Glomerular endothelial cell (primary cell): ENCODE data around the gene CLTB. TPM values are rescaled to one million over a fixed set of nuclear protein-coding genes. Genes with fewer than 3 reads are reported as not detected.

ENCODE experiments used
- DNase-seq: peaks from one replicate; pipeline ENCODE4 v3.0.0-alpha.2; 2011; ENCODE audit warnings: low read depth, low spot score; ENCODE audit errors: extremely low read depth
- total RNA-seq: library from RNA; depleted of rRNA; stranded (reverse); fragments of >200 nt; gene quantifications from 2 replicates; pipeline ENCODE4 v1.2.3, GENCODE V29; 2015

CLTB gene
- total RNA-seq, 1 donor from 2014 or later, result 131 TPM

DNA sequence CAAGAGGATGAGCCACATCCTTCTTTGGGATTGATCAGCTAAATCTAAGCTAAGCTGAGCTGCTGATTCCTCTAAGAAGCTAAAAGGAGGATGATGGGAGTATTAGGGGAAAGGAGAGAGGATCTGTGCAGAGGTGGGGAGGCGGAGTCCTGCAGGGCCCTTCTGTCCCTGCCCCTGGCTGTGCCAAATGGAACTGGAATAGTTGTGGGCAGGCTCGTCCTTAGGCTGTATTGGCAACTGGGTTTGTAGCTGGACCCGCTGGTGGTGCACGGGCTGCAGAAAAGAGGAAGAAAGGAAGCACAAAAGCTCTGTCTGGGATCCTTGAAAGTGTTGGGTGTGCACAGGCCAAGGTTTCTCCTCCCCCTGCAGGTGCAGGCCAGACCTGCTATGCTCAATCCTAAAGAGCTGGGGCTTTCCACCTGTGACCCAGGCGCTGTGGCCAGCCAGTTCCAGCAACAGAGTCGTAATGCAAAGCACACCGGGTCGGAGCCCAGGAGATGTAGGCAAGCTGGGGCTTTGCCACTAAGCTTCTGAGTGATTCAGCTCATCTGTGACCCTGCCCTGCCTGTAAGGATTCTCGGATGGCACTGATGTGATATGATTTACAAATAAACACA, 9.8 kb downstream of the CLTB start:
- DNase-seq, result no peak

DNA sequence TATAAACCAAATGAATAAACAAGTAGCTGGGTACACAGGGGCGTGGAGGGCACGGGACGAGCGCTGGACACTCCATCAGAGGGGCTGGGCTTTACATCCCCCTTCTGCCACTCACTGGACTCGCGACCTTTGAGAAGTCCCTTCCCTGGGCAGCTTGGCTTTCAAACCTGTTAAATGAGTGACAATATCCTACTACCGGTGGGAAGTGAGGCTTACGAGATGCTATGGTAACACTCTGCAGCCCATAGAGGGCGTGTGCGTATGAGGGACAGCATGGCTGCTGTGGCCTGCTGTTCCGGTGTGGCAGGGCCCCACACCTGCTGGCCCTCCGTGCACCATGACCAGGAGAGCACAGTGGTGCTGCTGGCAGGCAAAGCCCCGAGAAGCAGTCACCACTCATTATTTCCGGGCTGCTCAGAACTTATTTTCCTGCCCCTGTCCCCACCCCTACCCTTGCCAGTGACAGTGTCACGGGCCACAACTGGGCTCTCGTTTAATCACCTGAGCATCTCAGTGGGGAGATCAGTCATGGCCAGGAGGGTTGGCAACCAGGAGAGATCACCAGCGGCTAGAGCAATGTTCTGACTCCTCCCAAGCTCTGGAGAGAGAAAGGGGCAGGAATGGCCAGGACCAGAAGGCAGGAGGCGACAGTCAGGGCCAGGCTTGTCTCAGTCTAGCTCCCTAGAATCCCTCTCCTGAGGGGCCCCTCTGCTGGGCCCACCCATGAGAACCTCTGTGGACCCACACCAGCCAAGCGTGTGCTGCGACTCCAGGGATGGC, 10.5 kb downstream of the CLTB start:
- no peak for DNase-seq

DNA sequence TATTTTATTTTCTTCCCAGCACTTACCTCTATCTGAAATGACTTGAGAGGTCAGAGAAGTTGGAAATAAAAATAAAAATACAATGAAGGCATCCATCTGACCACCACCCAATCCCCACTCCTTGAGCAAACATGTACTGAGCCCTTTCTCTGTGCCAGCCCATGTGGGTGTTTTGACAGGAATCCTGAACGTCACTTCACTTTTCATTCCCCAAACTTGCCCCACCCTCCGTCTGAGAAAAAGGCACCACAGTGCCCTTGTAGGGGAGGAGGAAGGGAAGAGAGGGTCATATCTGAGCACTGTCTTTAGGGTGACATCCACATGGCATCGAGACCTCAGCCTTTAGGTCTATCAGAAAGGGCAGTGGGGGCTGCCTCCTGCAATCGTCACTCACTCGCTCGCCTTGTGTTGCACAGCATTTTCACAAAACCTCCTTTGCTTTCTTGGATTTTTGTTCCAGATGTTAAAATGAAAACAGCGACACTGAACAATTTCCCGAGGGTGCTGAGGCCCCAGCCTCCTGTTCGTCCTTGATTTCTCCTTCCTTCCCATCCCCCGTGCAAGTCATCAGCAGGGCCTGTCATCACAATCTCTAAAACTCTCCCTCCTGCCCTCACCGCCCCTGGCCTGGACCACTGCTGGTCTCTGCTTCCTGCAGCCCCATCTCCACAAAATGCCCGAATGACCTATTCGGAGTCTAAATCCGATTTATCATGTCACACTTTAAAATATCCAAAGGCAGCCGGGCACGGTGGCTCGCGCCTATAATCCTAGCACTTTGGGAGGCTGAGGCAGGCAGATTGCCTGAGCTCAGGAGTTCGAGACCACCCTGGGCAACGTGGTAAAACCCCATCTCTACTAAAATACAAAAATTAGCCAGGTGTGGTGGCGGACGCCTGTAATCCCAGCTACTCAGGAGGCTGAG, 14.8 kb downstream of the CLTB start:
- DNase-seq, result no peak

DNA sequence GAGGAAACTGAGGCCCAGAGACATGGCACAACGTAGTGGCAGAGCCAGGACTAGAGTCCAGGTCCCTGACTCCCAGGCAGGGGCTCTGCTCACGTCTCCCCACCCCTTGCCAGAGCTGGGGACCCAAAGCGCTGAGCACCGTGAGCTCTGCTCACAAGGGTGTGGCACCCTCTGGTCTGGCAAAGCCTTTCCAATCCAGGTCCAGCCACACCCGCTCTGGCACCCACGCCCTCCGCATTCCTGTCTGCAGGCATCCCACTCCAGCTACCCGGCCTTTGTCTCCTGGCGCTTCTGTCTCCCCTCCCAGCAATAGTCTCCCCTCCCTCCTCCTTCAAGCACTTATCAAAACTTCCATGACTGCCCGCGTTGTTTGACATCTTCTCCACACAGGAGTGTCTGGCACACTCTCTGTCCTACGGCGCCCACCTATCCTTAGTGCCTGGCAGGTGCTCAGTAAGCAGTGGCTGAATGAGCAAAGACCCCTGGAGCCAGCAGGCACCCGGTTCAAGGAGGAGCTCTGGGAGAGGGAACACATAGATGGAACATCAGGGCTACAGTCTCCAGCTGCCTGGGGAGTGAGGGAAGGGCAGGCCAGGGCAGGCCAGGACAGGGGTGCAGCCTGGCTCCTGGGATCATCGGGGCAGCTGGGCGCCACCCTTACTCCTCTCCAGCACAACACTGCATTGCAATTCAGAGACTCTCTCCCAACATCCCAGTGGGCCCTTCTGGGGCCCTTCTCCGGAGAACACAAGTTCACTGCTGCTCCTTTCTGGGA, 15.8 kb downstream of the CLTB start:
- no peak for DNase-seq

DNA sequence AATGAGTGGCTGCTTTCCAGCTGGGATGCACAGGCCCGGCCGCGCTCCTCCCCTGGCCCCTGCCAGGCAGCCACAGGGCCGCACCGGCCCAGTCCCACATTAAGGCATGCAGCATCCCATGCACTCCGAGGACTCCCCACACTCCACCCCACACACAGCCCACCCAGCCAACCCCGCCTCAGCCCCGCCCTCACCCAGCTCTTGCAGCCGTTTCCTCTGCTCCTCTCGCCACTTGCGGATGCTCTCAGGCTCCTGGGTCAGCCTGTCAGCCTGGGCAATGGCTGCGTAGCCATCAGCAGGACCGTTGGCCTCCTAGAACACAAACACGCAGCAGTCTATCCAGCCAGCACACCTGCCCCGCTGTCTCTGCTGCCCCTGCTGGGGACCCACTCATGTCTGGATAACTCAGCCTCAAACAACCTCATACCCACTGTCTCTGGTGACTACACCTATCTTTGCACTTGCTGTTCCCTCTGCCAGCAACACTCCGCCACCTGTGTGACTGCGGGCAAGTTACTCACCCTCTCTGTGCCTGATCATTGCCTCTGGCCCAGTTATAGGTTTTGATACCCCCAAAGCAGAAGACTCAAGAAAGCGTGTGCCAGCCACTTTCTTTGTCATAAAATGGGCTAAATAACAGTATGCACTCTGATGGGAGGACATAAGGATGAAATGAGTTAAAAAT, 18.5 kb downstream of the CLTB start:
- DNase-seq, result no peak

DNA sequence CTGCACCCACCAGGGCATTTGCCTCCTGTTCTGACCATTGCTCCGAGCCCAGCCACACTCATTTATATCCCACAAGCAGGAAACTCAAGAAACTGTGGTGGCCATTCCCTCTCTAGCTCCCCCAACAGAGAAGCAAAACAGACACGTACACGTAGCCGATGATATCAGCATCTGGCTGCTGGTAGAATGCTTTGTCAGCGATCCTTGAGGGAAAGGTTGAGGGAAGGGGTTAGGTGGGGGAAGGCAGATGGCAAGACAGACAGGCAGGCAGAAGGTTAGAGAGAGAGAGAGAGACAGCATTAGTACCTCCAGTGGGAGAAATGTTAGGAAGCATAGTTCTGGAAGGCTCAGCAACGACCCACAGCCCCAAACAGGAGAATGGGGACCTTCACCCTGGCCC, 20.0 kb downstream of the CLTB start:
- no peak for DNase-seq

DNA sequence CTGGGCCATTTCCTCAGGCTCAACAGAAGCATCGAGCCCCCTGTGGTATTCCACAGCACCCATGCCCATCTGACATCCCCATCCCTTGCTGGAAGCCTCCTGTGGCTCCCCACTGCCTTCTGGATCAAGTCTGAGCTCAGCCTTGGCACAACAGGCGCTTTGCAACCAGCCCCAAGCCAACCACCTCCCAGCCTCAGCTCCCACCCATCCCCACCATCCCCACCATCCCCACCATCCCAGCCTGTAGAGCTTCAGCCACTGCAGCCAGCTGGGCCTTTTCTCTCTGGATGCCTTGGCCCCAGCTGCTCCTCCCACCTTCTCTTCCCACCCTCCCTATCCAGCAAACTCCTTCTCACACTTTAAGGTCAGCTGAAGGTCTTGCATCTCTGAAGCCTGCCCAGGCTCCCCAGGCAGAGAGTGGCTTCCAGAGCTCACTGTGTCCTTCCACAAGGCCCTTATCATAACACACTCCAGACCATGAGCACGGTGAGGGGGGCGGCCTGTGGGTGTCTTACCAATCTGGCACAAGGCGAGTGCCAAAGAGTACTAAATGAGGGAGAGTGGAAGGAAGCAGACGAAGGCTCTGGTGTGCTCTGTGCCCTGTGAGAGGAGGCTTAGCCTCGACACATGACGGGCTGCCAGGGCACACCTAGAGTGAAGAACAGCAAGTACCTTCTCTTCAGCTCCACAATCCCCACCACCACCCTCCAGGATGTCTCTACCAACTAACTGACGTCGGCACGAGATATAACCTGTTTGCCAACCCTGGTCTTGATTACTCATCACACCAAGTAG, 21.3 kb downstream of the CLTB start:
- DNase-seq, result no peak

DNA sequence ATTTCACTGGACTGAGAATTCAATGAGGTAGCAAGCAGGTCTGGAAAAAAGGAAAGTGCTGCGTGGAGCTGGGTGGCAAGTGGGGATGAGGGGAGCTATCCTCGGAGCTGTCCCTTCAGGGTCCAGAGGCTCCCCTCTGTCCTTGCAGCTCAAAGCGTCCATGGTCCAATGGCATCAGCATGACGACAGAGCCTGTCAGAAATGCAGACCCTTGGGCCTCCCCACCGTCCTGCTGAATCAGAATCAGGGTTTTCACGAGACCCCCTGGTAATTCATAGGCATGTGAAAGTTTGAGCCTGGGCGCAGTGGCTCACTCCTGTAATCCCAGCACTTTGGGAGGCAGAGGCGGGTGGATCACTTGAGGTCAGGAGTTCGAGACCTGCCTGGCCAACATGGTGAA, 22.2 kb downstream of the CLTB start:
- DNase-seq, result no peak

DNA sequence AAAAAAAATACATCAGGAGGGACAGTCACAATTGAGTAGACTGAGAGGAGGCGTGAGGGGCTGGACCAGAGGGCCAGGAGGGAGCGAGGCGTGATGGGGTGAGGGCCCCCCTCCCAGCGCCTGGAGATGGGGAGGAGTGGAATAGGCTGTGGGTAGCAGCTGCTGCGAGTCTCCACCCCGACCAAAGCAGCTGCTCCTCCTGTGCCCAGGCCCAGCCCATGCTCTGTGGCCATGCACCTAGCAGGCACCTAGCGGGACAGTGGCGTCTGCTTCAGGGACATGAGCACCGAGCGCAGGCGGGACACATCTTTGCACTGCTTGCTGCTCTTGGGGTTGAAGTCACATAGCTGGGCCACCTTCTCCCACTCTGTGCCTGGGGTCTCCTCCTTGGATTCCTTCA, 23.8 kb downstream of the CLTB start:
- no peak for DNase-seq

DNA sequence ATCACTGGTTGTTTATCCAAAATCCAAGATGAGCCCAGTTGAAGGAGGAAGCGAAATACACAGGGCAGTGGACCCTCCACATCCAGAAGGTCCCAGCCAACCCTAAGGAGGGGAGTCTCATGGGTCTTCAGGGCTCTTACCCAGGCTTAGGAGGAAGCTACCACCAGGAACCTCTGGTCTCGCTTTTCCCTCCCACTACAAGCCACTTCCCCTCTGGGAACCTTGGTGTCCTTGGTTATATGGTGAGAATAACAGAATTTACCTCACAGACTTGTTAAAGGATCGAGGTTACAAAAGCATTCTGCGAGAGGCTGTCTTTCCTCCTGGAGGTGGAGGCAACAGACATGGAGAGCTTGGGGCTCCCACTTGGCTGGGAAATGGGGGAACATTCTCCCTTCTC, 24.3 kb downstream of the CLTB start:
- no peak for DNase-seq

DNA sequence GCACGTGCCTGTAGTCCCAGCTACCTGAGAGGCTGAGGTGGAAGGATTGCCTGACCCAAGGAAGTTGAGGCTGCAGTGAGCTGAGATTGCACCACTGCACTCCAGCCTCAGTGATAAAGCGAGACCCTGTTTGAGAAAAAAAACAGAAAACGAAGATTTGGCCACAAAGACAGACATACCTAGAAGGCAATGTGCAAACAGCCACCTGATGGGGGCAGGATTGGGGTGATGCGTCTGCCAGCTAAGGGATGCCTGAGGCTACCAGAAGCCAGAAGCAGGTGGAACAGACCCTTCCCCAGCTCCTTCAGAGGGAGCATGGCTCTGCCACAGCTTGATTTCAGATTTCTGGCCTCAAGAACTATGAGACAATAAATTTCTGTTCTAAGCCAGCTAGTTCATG, 24.9 kb downstream of the CLTB start:
- no peak for DNase-seq

DNA sequence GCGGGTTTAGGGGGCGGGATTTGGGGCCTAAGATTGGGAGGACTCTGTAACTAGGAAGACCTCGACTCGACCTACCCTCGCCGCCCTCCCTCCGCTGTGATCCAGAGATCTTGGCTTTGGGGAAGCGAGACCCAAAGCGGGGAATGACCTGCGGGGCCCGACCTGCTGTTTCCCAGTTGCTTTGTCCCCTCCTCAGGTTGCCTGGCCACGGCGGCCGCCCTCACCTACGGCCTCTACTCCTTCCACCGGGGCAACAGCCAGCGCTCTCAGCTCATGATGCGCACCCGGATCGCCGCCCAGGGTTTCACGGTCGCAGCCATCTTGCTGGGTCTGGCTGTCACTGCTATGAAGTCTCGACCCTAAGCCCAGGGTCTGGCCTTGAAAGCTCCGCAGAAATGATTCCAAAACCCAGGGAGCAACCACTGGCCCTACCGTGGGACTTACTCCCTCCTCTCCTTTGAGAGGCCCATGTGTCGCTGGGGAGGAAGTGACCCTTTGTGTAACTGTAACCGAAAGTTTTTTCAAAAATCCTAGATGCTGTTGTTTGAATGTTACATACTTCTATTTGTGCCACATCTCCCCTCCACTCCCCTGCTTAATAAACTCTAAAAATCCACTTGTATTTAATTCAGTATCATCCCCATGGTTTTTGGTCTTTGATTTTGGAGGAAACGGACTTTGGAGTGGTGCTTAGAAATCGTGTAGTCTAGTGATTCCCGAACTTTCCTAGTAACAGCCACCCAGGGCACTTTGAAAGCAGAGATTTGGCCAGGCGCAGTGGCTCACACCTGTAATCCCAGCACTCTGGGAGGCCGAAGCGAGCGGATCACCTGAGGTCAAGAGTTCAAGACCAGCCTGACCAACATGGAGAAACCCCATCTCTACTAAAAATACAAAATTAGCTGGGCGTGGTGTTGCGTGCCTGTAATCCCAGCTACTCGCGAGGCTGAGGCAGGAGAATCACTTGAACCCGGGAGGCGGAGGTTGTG, 26.9 kb downstream of the CLTB start:
- DNase-seq, result peak; percentile 20

DNA sequence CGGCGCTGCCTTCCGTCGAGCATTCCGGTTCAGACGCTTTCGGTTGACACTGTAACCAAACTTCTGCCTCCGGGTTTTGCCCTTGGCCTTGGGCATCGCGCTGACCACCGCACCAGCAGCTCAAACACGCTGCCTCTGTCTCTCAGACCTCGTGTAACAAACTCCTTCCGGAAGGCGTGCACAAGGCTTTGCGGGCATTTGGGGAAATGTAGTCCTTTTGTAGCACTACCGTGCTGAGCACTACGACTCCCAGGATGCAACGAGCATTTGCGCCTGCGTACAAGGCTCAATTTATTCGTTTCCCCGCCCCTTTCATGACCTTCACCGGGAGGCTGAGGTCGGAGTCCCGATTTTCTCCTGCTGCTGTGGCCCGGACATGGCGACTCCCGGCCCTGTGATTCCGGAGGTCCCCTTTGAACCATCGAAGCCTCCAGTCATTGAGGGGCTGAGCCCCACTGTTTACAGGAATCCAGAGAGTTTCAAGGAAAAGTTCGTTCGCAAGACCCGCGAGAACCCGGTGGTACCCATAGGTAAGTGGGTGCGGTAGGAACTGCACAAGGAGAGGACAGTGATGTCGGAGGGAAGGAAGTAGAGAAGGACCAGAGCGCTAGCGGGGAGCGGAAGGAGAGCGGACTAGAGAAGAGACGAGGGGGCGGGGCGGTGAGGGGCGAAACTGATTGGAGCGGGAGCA, 27.8 kb downstream of the CLTB start, which contains the start of the genes HIGD2A and NOP16:
Gene HIGD2A, plus strand, starts transcription at position 308 of the 691 bp plus-strand sequence. Its CDS starts 69 bp downstream, at position 377.
Gene NOP16, minus strand, starts transcription at position 155 of the 691 bp plus-strand sequence. Its CDS starts 59 bp downstream, at position 96.
- peak; percentile 94 for DNase-seq

DNA sequence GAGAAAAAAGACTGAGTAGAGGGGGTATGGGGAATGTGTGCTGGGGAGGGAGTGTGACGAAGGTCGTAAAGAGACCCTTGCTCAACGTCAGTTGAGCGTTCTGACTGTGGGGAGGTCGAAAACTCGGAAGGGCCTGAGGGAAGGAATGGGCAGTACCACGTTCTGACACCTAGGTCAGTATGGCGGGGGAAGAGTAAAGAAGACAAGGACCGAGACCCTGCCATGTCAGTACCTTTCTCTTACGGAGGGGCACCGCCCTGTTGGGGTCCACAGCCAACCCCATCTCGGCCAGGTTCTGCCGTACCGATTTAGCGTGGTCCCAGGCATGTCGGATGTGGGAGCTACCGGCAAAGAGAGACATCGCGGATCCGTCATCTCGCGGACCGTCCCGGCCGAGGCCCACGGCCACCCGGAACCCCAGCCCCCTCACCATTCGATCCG, 28.3 kb downstream of the CLTB start:
- no peak for DNase-seq

DNA sequence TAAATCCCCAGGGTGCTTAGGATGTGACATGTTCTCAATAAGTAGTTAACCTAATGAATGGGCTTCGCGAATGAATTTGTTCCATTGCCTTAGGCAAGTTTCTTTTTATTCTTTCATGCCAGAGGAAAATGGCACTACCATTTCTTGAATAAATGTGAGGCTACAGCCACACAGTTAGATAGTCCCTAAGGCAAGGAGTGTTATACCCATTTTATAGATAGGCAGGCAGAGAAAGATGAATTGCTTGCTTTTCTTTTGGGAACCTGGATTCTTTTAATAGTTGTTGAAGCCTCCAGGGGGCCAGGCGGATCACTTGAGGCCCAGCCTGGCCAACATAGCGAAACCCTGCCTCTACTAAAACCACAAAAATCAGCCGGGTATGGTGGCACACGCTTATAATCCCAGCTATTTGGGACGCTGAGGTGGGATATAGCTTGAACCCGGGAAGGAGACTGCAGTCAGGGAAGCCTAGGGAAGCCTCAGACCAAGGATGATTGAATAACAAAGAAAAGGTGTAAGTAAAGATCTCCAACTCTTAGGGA, 28.9 kb downstream of the CLTB start:
- DNase-seq, result no peak

DNA sequence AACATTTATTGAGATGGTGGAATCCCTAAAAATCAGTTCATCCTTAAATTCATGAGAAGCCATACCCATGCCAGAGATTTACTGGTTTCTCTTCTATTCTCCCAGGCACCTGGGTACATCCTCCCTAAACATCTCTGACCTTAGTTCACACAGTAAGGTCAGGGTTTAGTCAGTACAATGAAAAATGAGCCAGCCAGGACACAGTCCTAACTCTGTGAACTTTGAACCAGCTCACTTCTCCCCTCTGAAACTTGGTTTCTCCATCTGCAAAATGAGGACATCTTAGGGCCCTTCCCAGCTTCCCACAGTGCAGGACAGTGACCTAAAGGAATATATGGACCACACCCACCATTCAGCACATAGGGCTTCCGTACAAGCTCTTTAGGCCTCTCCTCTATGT, 29.8 kb downstream of the CLTB start:
- DNase-seq, result no peak

DNA sequence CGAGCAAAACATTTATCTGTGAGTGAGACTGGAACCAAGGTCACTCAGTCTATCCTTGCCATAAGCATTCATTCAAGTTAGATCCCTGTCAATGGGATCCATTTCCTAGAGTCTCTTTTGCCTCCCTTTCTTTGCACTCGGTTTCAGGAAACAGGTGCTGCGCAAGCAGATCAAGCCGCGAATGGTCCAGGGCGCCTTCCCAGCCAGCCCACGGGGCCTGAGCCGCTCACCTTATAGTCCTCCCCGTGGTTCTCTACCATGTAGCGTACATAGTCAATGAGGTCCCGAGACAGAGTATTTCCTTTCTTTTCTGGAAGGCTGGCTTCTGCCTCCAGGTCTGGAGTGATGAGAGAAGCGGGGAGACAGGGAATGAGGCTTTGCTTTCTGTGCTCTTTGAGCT, 31.3 kb downstream of the CLTB start:
- no peak for DNase-seq
